Brain microvascular endothelial cell (primary cell): ENCODE measurements around the gene CFB.
"Not testable (repeated sequence)": the region's sequence is repeated elsewhere in the genome, so short reads cannot be mapped to it uniquely, and the experiment has no call there.

Source experiments
- DNase-seq: peaks from one replicate; pipeline ENCODE4 v3.0.0-alpha.2; 2020
- H3K27ac ChIP-seq: fragments of 250-450 bp; sonication (Bioruptor Pico); 2 replicates; pipeline ENCODE4 v1.5.1; 2020; ENCODE audit warnings: mild to moderate bottlenecking, moderate library complexity
- H3K27me3 ChIP-seq: fragments of 250-450 bp; sonication (Bioruptor Pico); replicated peaks from 2 replicates; pipeline ENCODE4 v1.5.1; 2020; ENCODE audit warnings: mild to moderate bottlenecking
- H3K36me3 ChIP-seq: fragments of 250-450 bp; sonication (Bioruptor Pico); replicated peaks from 2 replicates; pipeline ENCODE4 v1.5.1; 2020; ENCODE audit warnings: mild to moderate bottlenecking
- H3K4me3 ChIP-seq: 2 replicates; pipeline ENCODE4 v1.5.1; 2011; ENCODE audit warnings: low read depth, mild to moderate bottlenecking, control low read depth, low read length, moderate library complexity
- CTCF ChIP-seq: IDR thresholded peaks from 2 replicates; pipeline ENCODE4 v1.5.1; 2011; ENCODE audit warnings: low read depth, mild to moderate bottlenecking, moderate library complexity, low read length, control low read depth, inconsistent platforms; ENCODE audit errors: missing control alignments
- in situ Hi-C: cut with HindIII; loops from 2 replicates; pipeline ENCODE4 v1.10.0; 2017; ENCODE audit warnings: low sequenced_read_pairs, low pct_ligation_motif_present

Gene CFB

GRCh38 chr6:31903957-31904356 lies 41.9 kb upstream of the CFB start:
- Histone ChIP-seq H3K27me3 (no peaks in the 10 kb centered on the region), H3K36me3 (no peaks in the 10 kb centered on the region), H3K4me3 (no peak overlapping the region), H3K27ac (no peak overlapping the region)
- peak; percentile 9 for DNase-seq
- in situ Hi-C loops, result no loop called here
- TF ChIP-seq CTCF, result no peak

DNA sequence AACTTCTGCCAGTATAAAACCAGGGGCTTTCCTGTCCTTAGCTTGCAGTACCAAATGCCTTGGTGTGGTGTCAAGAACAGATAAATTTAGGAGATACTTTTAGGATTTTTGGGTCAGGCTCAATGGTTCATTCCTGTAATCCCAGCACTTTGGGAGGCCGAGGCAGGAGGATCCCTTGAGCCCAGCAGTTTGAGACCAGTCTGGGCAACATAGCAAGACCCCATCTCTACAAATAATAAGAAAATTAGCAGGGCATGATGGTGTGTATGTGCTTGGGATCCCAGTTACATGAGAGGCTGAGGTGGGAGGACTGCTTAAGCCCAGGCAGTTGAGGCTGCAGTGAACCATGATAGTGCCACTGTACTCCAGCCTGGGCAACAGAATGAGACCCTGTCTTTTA lies 40.9 kb upstream of the CFB start:
- Histone ChIP-seq H3K27ac (no peak overlapping the region), H3K4me3 (no peak overlapping the region), H3K36me3 (no peaks in the 10 kb centered on the region), H3K27me3 (no peaks in the 10 kb centered on the region)
- in situ Hi-C loops, result no loop called here
- TF ChIP-seq CTCF, result no peak
- DNase-seq, result no peak

DNA sequence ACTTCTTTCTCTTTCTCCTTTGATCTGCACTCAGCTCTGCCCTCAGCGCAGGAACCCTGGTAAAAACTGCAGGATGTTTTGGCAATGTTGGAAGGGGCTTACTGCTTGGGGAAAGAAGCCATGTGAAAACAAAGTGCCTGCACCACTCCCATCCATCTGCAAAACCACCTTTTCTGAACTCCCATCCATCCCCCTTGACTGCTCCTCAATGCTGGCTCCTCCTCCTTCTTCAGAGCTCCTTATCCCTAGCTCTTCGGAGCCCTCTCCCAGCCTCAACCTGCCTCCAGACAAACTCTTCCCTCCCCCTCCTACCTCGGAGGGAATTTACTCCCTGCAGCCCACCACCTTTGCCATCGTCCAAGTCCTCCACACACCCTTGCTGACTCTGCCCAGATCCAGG lies 39.8 kb upstream of the CFB start:
- in situ Hi-C loops, result no loop called here
- Histone ChIP-seq H3K36me3 (no peaks in the 10 kb centered on the region), H3K27ac (no peak overlapping the region), H3K4me3 (no peak overlapping the region), H3K27me3 (no peaks in the 10 kb centered on the region)
- no peak for TF ChIP-seq CTCF
- no peak for DNase-seq

GRCh38 chr6:31906727-31907126 lies 39.2 kb upstream of the CFB start:
- in situ Hi-C loops, H3K36me3 ChIP-seq, DNase-seq, H3K4me3 ChIP-seq, H3K27me3 ChIP-seq, H3K27ac ChIP-seq: not testable (repeated sequence)

DNA sequence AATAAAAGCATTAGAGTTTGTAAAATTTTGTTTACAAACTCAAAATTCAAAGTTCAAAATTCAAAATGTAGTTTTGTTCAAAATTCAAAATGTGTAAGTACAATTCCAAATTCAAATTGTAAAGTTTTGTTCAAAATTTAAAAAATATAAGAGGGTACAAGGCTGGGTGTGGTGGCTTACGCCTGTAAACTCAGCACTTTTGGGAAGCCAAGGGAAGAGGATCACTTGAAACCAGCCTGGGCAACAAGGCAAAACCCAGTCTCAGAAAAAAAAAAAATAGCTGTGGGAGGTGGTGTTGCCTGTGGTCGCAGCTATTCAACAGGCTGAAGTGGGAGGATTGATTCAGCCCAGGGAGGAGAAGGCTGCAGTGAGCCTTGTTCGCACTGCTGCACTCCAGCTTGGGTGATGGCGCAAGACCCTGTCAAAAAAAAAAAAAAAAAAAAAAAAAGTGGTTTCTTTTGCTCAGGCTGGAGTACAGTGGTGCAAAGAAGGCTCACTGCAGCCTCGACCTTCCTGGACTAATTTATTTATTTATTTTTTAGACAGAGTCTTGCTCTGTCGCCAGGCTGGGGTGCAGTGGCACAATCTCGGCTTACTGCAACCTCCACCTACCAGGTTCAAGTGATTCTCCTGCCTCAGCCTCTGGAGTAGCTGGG lies 38.6 kb upstream of the CFB start:
- in situ Hi-C loops, result no loop called here
- no peaks in the 10 kb centered on the region for H3K27me3 ChIP-seq
- no peak for TF ChIP-seq CTCF
- no peaks in the 10 kb centered on the region for H3K36me3 ChIP-seq
- H3K27ac ChIP-seq, result no peak overlapping the region
- peak; percentile 36 for DNase-seq
- no peak overlapping the region for H3K4me3 ChIP-seq

GRCh38 chr6:31908255-31908654 lies 37.6 kb upstream of the CFB start:
- peak overlapping the region; percentile 97 for H3K27ac ChIP-seq
- H3K36me3 ChIP-seq, H3K4me3 ChIP-seq, in situ Hi-C loops, H3K27me3 ChIP-seq, DNase-seq: not testable (repeated sequence)

DNA sequence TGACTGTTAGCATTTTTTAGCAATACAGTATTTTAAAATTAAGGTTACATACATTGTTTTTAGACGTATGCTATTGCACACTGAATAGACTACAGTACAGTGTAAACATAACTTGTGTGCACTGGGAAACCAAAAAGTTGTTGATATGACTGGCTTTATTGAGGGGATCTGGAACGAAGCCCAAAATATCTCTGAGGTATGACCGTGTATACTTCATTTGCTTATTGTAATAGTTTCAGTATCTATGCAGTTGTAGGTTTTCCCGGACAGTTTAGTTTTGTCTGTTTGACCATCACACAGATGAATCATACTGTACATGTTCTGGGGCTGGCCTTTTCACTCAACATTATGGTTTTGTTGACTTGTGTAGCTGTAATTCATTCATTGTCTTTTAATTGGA lies 37.1 kb upstream of the CFB start:
- H3K27me3 ChIP-seq, result no peaks in the 10 kb centered on the region
- no peak for TF ChIP-seq CTCF
- in situ Hi-C loops, result no loop called here
- DNase-seq, result peak; percentile 76
- no peak overlapping the region for H3K4me3 ChIP-seq
- no peaks in the 10 kb centered on the region for H3K36me3 ChIP-seq
- peak overlapping the region; percentile 97 for H3K27ac ChIP-seq

- H3K27me3 ChIP-seq, DNase-seq, H3K4me3 ChIP-seq, H3K36me3 ChIP-seq, in situ Hi-C loops: not testable (repeated sequence)
- H3K27ac ChIP-seq, result peak overlapping the region; percentile 97
These were observed 36.6 kb upstream of the CFB start for GRCh38 chr6:31909298-31909697.
